ENCODE measurements around the gene TNS1.
"Not testable (repeated sequence)": the region's sequence is repeated elsewhere in the genome, so short reads cannot be mapped to it uniquely, and the experiment has no call there.

TNS1 gene

GRCh38 chr2:217795706-217796465 is 206.9 kb downstream of the TNS1 start:
- H3K4me1 Mint-ChIP-seq: peaks cover 7% of the 10 kb centered on the region
- DNase-seq: no peak
- H3K27me3 Mint-ChIP-seq: no peaks in the 10 kb centered on the region
- H3K27ac Mint-ChIP-seq: no peak overlapping the region
- ATAC-seq: no peak
- no peaks in the 10 kb centered on the region for H3K36me3 Mint-ChIP-seq (ENCODE audit: low read depth)
- H3K9me3 Mint-ChIP-seq: no peaks in the 10 kb centered on the region
- no peak overlapping the region for H3K4me3 Mint-ChIP-seq

- no peaks in the 10 kb centered on the region for H3K9me3 Mint-ChIP-seq
- H3K4me1 Mint-ChIP-seq: peaks cover 14% of the 10 kb centered on the region
- H3K27ac Mint-ChIP-seq: no peak overlapping the region
- no peaks in the 10 kb centered on the region for H3K36me3 Mint-ChIP-seq (ENCODE audit: low read depth)
- H3K27me3 Mint-ChIP-seq: no peaks in the 10 kb centered on the region
- no peak overlapping the region for H3K4me3 Mint-ChIP-seq
- ATAC-seq (no peak), DNase-seq (no peak)
Measured at GRCh38 chr2:217795067-217795466, 207.7 kb downstream of the TNS1 start.

- DNase-seq (no peak), ATAC-seq (no peak)
- peaks cover 16% of the 10 kb centered on the region for H3K4me1 Mint-ChIP-seq
Measured at GRCh38 chr2:217794133-217794986, 208.4 kb downstream of the TNS1 start.

GRCh38 chr2:217793566-217794132 is 209.1 kb downstream of the TNS1 start:
- Mint-ChIP-seq H3K36me3 (ENCODE audit: low read depth) (no peaks in the 10 kb centered on the region), H3K4me3 (no peak overlapping the region), H3K27ac (no peak overlapping the region), H3K9me3 (no peaks in the 10 kb centered on the region), H3K4me1 (peaks cover 15% of the 10 kb centered on the region), H3K27me3 (no peaks in the 10 kb centered on the region)
- DNase-seq (no peak), ATAC-seq (no peak)

More at GRCh38 chr2:217794133-217794986, 208.4 kb downstream of the TNS1 start:
- Mint-ChIP-seq H3K4me3 (no peak overlapping the region), H3K9me3 (no peaks in the 10 kb centered on the region), H3K36me3 (ENCODE audit: low read depth) (no peaks in the 10 kb centered on the region), H3K27me3 (no peaks in the 10 kb centered on the region), H3K27ac (no peak overlapping the region)

GRCh38 chr2:217792626-217793527 is 209.9 kb downstream of the TNS1 start:
- H3K27ac Mint-ChIP-seq: no peak overlapping the region
- no peaks in the 10 kb centered on the region for H3K27me3 Mint-ChIP-seq
- peaks cover 15% of the 10 kb centered on the region for H3K4me1 Mint-ChIP-seq
- ATAC-seq: no peak
- no peaks in the 10 kb centered on the region for H3K9me3 Mint-ChIP-seq
- no peaks in the 10 kb centered on the region for H3K36me3 Mint-ChIP-seq (ENCODE audit: low read depth)
- no peak for DNase-seq
- H3K4me3 Mint-ChIP-seq: no peak overlapping the region

- Mint-ChIP-seq H3K4me1 (peaks cover 12% of the 10 kb centered on the region), H3K4me3 (no peak overlapping the region), H3K9me3 (no peaks in the 10 kb centered on the region), H3K27me3 (no peaks in the 10 kb centered on the region), H3K27ac (no peak overlapping the region), H3K36me3 (ENCODE audit: low read depth) (no peaks in the 10 kb centered on the region)
- ATAC-seq (no peak), DNase-seq (no peak)
Measured at GRCh38 chr2:217791551-217791950, 211.2 kb downstream of the TNS1 start.

- Mint-ChIP-seq H3K27me3 (no peaks in the 10 kb centered on the region), H3K36me3 (ENCODE audit: low read depth) (no peaks in the 10 kb centered on the region), H3K4me1 (peaks cover 12% of the 10 kb centered on the region), H3K4me3 (no peak overlapping the region), H3K27ac (no peak overlapping the region), H3K9me3 (no peaks in the 10 kb centered on the region)
- DNase-seq: no peak
- ATAC-seq: peak; percentile 52
Measured at GRCh38 chr2:217790681-217791392, 212.0 kb downstream of the TNS1 start.

GRCh38 chr2:217790195-217790594 is 212.6 kb downstream of the TNS1 start:
- DNase-seq (no peak), ATAC-seq (no peak)
- Mint-ChIP-seq H3K9me3 (no peaks in the 10 kb centered on the region), H3K4me1 (peaks cover 15% of the 10 kb centered on the region), H3K27me3 (no peaks in the 10 kb centered on the region), H3K36me3 (ENCODE audit: low read depth) (no peaks in the 10 kb centered on the region), H3K4me3 (peak overlapping the region; percentile 69), H3K27ac (no peak overlapping the region)

GRCh38 chr2:217789736-217790181 is 213.0 kb downstream of the TNS1 start:
- Mint-ChIP-seq H3K27me3 (no peaks in the 10 kb centered on the region), H3K9me3 (no peaks in the 10 kb centered on the region), H3K4me1 (peaks cover 16% of the 10 kb centered on the region), H3K27ac (no peak overlapping the region), H3K36me3 (ENCODE audit: low read depth) (no peaks in the 10 kb centered on the region), H3K4me3 (peak overlapping the region; percentile 69)
- no peak for DNase-seq
- no peak for ATAC-seq

- H3K9me3 Mint-ChIP-seq: no peaks in the 10 kb centered on the region
- ATAC-seq: no peak
- H3K4me1 Mint-ChIP-seq: peaks cover 16% of the 10 kb centered on the region
- H3K27me3 Mint-ChIP-seq: no peaks in the 10 kb centered on the region
- peak overlapping the region; percentile 69 for H3K4me3 Mint-ChIP-seq
- H3K36me3 Mint-ChIP-seq (ENCODE audit: low read depth): no peaks in the 10 kb centered on the region
- DNase-seq: peak; percentile 83
- H3K27ac Mint-ChIP-seq: no peak overlapping the region
Measured at GRCh38 chr2:217789003-217789735, 213.6 kb downstream of the TNS1 start.

GRCh38 chr2:217788669-217789002 is 214.2 kb downstream of the TNS1 start:
- H3K36me3 Mint-ChIP-seq (ENCODE audit: low read depth): no peaks in the 10 kb centered on the region
- no peaks in the 10 kb centered on the region for H3K9me3 Mint-ChIP-seq
- H3K27ac Mint-ChIP-seq: no peak overlapping the region
- H3K4me1 Mint-ChIP-seq: peaks cover 16% of the 10 kb centered on the region
- DNase-seq: no peak
- H3K27me3 Mint-ChIP-seq: no peaks in the 10 kb centered on the region
- H3K4me3 Mint-ChIP-seq: no peak overlapping the region
- no peak for ATAC-seq

- H3K4me3 Mint-ChIP-seq: no peak overlapping the region
- H3K4me1 Mint-ChIP-seq: peaks cover 16% of the 10 kb centered on the region
- DNase-seq (no peak), ATAC-seq (no peak)
- H3K27me3 Mint-ChIP-seq: peaks cover 2% of the 10 kb centered on the region
- peaks cover 5% of the 10 kb centered on the region for H3K36me3 Mint-ChIP-seq (ENCODE audit: low read depth)
- H3K9me3 Mint-ChIP-seq: peaks cover 9% of the 10 kb centered on the region
- no peak overlapping the region for H3K27ac Mint-ChIP-seq
Measured at GRCh38 chr2:217787160-217787877, 215.5 kb downstream of the TNS1 start.

- ATAC-seq; H3K9me3 Mint-ChIP-seq; H3K27me3 Mint-ChIP-seq; H3K36me3 Mint-ChIP-seq (ENCODE audit: low read depth); DNase-seq; H3K27ac Mint-ChIP-seq; H3K4me3 Mint-ChIP-seq: not testable (repeated sequence)
- peaks cover 16% of the 10 kb centered on the region for H3K4me1 Mint-ChIP-seq
Measured at GRCh38 chr2:217786560-217786959, 216.2 kb downstream of the TNS1 start.
